HG03280 (cell line): ENCODE results near the gene ZNF155.
A peak's percentile ranks its signal among the peaks of the same experiment; 100 is the strongest.

Experiments used
- ATAC-seq: cut with Tn5 transposase; IDR thresholded peaks from one replicate; pipeline ENCODE4 v1.9.1; 2021; ENCODE audit warnings: mild to moderate bottlenecking, moderate library complexity; ENCODE audit not compliant: unreplicated experiment

ZNF155 gene

DNA sequence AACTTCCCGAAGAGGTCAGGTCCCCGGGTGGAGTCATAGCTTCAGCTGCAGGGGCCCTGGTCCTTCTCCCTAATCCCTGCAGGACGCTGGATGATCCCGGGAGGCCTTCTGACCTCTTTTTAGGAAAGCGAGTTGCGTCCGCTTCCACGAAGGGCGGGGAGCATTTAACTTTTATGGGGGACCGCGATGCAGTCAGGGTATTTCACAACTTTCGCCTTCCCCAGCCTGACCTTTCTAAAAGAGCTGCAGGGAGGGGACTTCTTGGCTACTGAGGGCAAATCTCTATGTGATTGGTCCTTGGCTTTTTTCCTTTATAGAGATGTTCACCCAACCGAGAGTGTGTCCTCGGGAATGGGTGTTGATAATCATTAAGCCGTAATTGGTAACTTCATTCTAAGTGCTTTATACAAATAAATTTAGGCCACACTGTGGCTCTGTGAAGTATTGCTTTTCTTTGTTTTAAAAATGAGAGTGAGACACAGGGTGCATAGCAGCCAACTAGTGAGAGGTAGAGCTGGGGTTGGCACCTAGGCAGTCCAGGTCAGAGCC is 19.5 kb downstream of the ZNF155 start:
- ATAC-seq, result no peak

DNA sequence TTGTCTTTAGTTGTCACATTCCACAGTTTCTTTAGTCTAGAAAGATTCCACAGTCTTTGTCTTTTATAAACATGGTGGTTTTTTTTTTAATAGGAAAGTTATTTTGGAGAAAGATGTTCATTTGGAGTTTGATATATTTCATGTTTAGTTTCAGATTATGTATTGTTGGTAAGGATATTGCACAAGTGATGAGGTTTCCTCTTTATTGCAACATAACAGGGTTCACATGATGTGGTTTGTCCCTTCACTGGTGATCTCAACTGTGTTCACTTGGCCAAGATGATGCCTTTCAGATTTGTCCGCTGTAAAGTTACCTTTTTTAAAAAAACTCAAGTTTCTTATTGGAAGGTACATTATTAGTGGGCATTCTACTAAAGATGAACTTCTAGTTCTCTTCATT is 22.0 kb downstream of the ZNF155 start:
- no peak for ATAC-seq

DNA sequence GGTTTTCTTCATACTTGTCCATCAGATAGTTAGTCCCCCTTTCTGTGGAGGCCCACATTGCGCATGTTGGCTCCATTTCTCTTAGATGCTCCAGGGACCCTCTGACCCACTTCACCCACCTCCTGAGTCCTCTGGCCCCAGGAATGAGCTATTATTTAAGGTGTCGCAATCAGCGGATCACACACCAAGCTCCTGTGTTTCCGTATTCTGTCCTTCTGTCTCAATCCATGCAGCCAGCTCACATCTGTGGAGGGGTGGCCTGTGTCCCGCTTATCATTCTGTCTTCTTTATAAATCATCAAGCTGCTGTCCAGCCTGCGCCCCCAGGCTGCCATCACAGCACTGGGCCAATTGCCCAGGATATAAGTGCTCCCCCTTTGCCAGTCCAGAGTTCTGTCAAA is 23.5 kb downstream of the ZNF155 start:
- ATAC-seq, result no peak

DNA sequence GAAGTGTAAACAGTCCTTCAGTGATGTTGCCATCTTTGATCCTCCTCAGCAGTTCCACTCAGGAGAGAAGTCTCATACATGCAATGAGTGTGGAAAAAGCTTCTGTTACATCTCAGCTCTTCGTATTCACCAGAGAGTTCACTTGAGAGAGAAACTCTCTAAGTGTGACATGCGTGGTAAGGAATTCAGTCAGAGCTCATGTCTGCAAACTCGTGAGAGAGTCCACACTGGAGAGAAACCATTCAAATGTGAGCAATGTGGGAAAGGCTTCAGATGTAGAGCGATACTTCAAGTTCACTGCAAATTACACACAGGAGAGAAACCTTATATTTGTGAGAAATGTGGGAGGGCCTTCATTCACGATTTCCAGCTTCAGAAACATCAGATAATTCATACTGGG is 26.5 kb downstream of the ZNF155 start:
- no peak for ATAC-seq

DNA sequence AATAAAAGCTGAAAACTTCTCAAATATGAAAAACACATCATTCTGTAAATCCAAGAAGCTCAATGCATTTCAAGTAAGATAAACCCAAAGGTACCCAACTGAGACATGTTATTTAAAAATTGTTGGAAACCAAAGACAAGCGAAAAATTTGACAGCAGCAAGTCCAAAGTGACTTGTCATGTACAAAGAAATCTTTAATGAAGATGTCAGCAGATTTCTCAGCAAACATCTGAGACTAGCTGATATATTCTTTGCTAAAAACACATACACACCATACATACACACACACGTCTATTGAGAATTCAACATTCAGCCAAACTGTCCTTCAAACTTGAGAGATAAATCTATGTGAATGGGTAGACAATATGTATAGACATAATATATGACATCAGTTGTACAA is 35.5 kb downstream of the ZNF155 start:
- ATAC-seq, result no peak

DNA sequence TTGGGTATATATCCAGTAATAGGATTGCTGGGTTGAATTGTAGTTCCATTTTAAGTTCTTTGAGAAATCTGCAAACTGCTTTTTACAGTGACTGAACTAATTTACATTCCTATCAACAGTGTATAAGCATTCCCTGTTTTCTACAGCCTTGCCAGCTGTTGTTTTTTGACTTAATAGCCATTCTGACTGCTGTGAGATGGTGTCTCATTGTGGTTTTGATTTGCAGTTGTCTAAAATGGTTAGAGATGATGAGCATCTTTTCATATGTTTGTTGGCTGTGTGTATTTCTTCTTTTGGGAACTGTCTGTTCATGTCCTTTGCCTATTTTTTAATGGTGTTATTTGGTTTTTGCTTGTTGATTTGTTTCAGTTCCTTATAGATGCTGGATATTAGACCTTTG is 37.2 kb downstream of the ZNF155 start:
- ATAC-seq, result no peak

DNA sequence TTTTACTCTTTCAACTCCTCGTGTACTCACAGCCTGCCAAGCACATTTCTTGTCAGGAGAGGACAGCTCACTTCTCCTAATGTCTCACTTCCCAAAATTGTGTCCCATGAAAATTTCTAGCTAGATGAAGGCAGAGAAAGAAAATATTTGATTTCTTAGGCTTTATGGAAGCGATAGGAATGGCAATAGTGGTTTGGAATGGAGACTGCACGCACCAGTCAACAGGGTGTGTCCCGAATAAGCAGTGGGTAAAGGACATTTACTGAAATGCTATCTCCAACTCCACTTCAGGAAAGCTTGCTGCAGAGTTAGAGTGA is 40.9 kb downstream of the ZNF155 start:
- no peak for ATAC-seq

DNA sequence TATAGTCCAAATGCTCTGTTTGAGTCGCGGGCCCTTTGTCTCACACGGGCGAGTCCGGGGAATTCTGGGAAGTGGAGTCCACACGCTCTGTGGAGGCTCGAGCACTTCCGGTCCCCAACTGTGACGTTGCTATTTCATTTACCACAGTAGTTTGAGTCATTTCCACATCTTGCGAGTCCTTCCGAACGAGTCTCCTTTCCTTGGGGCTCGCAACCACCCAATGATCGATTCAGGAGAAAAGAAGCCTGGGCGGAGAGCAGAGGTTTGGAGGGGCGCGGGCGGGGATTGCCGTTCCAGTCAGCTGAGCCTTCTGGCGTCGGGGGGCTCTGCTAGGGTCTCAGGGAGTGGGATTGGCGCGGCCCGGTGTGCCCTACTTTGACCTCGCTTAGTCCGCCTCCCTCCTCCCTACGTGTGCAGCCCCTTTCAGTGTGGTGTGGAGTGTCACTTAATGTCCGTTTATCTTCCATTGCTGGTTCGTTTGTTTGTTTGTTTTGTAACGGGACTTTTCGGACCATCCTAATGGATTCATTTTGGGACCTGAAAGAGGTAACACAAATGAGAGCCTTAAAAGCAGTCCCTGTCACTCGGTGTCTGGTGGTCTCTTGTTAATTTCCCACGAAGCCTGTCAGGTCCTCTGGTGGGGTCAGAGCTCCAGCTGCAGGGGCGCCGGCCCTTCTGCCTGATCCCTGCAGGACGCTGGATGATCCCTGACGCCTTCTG is 41.4 kb downstream of the ZNF155 start, which contains the start of gene ZNF222:
Gene ZNF222, plus strand, starts transcription at position 163 of the 720 bp plus-strand sequence. Its CDS starts 58 bp downstream, at position 221.
- ATAC-seq, result peak; percentile 96

DNA sequence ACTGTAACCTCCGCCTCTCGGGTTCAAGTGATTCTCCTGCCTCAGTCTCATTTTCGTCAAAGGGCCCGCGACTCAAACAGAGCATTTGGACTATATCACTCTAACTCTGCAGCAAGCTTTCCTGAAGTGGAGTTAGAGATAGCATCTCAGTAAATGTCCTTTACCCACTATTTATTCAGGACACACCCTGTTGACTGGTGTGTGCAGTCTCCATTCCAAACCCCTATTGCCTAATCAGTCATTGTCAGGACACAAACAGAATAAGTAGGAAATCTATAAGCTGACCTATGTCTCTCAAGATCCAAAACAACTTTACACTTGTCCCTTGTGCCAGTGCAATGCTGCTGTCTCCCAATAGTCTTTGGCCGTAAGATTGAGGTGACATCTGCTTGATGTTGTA is 42.6 kb downstream of the ZNF155 start:
- ATAC-seq, result no peak

DNA sequence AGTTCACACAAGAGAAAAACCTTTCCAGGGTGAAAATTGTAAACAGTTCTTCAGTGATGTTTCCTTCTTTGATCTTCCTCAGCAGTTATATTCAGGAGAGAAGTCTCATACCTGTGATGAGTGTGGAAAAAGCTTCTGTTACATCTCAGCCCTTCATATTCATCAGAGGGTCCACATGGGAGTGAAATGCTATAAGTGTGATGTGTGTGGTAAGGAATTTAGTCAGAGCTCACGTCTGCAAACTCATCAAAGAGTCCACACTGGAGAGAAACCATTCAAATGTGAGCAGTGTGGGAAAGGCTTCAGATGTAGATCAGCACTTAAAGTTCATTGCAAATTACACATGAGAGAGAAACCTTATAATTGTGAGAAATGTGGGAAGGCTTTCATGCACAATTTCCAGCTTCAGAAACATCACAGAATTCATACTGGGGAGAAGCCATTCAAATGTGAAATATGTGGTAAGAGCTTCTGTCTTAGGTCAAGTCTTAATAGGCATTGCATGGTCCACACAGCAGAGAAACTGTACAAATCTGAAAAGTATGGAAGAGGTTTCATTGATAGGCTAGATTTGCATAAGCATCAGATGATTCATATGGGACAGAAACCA is 48.1 kb downstream of the ZNF155 start:
- no peak for ATAC-seq

DNA sequence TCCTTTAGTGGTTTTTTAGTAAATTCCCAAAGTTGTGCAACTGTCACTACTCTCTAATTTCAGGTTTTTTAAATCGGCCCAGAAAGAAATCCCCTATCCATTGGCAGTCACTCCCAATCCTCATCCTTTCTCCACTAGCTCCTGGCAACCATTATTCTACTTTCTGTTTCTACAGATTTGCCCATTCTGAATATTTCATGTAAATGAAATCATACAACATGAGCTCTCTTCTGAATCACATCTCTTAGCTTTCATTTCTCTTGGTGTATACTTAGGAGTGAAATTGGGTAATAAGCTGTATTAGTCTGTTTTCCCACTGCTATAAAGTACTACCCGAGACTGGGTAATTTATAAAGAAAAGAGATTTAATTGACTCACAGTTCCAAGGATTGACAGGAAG is 58.2 kb downstream of the ZNF155 start:
- no peak for ATAC-seq
